Activated effector memory CD4-positive, alpha-beta T cell treated with anti-CD3 and anti-CD28 coated beads, Interleukin-2, amount 50 U/mL, for 16 hours (primary cell): ENCODE results near the gene PHLDB1.

ENCODE experiments used
- DNase-seq: peaks from one replicate; pipeline ENCODE4 v3.0.0-alpha.2; 2020

PHLDB1 gene

DNA sequence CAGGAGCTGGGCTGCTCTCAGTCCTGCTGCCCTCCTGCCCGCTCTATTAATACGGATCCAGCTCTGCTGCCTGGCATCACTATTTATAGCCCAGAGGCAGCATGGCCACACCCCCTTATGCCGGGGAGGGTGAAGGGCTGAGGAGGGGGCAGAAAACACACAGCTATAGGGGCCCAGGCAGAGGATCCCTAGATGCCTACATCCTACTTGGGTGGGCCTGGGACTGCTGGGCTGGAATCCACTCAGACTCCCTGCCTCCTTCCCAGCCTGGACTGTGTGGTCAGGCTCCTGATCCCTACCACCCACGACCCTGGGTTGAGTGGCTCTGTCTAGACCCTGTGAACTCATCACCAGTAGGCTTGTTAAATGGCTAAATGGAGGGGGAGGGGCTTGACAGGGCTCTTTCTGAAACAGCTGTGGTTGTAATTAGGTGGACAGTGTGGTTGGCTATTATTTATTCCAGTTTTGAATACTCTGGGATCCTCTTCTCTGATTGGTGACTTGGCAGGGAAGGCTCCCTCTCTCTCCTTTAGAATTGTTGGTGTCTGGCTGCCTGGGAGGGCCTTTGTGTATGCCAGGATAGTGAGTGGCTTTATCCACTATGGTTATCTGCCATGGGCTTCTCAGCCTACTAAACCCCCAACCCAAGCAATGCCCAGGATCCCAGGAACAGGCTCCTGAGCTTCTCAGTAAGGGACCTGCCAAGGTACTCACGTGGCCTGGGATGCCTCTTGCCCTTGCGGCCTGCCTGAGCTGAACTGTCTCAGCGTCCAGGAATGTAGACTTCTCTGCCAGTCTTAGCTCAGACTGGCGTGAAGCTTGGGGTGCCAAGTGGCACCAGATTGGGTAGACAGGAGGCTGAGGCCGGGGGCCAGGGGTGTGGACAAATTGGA lies 15.2 kb downstream of the PHLDB1 start:
- DNase-seq: no peak

DNA sequence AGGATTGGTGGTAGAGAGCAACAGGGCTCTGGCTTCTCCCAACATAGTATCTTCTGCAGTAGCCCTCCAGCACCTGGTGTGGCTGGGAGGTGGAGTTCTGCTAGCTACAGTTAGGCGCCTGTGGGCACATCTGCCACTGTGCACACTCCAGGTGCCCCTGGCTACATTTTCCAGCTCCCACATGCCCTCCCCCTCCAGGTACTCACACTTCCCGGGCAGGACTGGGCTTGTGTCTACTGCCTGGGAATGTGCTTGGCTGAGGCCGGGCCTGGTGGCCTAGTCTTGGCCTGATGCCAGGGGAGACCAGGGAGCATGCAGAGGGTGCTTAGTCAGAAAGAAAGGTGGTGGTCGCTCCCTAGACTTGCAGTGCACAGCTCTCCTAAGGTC lies 15.8 kb downstream of the PHLDB1 start:
- no peak for DNase-seq

DNA sequence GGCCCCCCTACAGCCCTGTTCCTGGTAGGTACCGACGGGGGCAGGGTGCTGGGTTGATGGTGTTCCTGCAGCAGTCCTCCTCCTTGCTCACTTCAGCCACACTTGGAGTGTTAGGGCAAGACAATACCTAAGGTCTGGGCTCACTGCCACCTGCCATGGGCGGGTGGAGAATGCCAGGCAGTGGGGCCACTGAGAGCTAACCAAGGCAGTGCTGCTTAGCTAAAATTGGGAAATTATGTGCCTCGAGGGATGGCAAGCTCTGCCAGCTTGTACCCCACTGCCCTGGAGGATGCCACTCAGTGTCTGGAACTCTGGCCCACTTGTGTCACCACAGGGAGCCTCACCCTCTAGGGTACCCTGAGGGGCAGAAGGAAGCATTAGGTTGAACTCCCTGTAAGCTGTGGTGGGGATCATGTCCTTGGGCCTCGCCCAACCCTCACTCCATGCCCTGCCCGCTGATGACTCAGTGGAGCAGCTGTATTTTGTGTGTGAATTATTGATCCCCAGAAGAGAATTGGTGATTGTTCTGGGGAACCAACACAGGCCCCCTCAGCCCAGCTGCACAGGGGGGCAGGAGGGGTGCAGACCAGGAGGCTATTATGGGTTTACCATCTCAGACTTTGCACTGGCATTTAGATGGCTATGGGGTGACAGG lies 17.7 kb downstream of the PHLDB1 start:
- no peak for DNase-seq

DNA sequence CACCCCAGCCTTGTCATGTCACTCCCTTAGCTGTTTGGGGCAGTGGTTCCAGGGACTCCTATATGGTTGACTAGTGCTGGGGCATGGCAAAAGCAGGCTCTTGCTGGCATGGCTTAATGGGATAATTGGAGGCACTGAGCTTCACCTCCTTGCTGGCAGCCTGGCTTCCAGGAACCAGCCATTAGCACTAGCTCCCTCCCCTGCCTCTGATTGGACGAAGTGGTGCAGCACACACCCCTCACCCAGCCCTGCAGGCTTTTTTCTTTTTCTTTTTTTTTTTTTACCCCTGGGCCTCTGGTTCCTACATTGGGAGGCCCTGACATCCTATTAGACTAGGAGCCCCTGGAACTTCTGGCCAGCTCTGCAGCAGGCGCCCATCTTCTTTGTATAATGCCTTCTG lies 18.6 kb downstream of the PHLDB1 start:
- DNase-seq: no peak

DNA sequence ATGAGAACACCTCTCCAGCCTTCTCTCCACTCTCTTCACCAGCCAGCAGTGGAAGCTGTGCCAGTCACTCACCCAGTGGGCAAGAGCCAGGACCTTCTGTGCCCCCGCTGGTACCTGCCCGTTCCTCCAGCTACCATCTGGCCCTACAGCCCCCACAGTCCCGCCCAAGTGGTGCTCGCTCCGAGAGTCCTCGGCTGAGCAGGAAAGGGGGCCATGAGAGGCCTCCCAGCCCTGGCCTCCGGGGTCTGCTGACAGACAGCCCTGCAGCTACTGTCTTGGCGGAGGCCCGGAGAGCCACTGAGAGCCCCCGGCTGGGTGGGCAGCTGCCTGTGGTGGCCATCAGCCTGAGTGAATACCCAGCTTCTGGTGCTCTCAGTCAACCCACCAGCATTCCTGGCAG lies 20.2 kb downstream of the PHLDB1 start:
- DNase-seq: no peak

DNA sequence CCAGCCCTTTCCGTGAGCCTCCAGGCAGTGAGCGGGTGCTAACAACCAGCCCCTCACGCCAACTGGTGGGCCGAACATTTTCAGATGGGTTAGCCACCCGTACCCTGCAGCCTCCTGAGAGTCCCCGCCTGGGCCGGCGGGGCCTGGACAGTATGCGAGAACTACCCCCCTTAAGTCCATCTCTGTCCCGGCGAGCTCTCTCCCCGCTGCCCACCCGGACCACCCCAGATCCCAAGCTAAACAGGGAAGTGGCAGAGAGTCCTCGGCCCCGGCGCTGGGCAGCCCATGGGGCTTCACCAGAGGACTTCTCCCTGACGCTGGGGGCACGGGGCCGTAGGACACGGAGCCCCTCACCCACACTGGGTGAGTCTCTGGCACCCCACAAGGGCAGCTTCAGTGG lies 20.6 kb downstream of the PHLDB1 start:
- no peak for DNase-seq

DNA sequence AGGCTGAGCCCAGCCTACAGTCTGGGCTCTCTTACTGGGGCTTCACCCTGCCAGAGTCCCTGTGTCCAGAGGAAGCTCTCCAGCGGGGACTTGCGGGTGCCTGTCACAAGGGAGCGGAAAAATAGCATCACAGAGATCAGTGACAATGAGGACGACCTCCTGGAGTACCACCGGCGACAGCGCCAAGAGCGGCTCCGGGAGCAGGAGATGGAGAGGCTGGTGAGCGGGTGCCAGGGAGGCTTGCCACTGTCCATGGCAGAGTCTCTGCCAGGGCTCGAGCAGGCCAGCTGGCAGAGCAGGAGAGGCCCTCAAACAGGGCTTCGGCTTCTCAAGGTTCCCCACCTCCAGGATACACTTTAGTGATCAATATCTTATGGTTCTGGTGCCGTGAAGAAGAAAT lies 21.0 kb downstream of the PHLDB1 start:
- DNase-seq: no peak

DNA sequence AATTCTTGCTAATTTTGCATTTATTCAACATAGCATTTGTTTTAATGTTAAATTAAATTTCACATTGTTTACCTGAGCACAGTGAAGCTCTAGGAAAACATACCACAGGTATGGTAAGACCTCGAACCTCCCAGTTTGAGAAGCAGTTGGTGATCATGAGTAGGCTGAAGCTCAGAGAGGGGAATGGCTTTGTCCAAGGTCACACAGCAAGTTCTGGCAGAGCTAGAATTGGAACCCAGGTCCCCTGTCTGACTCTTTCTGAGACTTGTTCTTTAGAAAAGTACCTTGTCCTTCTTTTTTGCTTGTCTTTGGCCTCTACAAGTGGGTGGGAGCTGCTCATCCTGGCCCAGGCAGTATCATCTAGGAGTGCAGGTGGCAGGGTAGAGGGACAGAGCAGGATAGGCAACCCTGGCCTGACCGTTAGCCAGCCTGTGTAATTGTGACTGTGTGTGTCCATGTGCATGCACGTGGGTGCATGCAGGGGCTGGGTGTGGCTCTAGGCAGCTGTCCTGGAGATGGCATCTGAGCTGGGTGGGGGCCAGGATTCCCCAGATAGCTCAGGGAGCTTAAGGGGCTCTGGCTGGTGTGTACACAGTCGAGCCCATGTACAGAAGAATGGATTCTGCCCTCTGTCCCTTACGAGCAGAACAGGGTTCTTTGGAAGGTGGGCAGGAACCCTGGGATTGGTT lies 21.6 kb downstream of the PHLDB1 start:
- no peak for DNase-seq

DNA sequence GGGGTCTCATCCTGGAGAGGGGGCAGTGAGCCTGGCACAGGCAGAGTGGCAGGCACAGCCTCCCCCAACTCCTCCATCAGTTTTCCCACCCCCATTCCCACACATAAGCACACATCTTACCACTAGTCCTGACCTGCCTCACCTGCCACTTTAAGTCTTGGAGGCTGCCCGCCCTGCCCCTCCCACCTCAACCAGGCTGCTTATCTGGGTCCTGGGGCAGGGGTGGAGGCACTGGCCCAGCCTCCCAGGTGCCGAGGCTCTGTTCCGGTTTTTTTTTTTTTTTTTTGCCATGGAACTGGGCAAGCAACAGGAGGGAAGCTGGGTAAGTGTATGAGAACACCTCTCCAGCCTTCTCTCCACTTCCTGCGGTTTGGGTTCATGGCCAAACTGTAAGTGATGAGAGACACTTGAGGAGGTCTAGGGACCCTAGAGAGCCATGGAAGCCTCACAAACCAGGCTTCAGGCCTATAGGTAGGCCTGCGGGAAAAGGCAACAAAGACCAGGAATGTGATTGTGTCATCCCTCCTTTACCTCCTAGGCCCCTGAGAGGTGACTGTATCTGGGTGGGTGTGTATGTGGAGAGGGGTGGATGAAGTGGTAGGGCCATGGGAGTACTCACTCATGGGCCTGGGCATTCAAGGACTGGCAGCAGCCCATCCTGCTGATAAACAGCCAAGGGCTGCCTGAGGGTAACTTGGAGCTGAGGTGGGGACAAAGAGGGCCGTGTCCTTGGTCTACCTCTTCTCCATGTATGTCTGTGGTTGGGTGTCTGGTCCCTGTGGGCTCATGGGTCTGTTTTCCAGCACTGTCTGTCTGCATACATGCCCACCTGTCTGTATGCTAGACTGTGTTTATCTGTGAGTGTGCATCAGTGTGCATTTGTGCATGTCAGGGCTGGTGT lies 22.6 kb downstream of the PHLDB1 start:
- no peak for DNase-seq

DNA sequence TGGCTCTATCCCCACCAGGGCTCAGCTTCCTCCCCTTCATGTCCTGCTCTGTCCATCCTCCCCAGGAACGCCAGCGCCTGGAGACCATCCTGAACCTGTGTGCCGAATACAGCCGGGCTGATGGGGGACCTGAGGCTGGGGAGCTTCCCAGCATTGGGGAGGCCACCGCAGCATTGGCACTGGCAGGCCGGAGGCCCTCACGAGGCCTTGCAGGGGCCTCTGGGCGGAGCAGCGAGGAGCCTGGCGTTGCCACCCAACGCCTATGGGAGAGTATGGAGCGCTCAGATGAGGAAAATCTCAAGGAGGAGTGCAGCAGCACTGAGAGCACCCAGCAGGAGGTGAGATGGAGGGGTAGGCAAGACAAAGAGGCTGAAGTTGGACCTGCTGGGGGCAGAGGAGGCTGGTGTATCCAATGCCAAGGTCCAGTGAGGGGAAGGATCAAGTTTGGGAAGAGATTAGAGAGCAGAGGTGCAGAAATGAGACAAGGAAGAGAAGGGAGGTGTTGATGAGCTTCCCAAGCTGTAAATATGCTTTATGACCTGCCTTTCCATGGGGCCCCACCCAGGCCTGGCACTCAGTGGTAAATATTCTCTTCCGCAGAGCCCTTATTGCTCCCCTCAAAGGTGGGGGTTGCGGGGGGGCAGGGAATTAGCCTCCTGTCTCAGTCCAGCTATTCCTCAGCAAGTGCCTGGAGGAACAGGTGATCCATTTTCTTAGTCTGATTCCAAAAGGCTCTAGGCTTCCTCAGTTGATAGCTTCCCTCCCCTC lies 23.9 kb downstream of the PHLDB1 start:
- DNase-seq: no peak

DNA sequence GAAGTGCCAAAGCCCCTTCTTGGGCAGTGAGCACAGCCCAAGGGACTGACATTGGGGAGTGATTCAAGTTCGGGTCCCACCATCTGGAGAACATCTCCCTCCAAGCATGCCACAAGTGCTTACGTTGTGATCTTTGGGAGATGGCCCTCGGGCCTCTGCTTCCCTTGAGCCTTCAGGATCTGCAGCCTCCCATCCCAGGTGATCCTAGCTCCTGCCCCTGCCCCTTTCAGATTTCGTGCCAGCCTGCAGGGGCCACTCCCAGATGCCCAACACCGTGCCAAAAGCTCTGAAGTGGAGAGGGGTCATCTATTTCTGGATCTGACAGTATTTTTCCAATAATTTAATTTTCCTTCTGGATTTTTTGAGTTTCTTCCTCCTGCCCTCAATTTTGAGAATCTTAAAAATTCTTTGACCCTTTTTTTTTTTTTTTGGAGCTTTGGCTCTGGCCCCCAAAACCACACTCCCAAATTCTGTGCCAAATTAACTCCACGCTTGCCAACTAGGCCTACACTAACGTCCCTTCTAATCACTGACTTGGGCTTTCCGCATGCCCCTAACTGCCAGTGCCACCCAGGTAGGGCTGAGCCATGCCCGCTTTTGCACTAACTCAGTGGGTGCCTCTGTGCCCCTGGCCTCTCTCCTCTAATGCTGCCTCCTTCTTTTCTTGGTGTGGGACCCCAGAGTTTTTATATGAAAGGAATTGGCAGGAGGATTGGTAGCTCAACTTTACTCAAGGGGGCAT lies 25.3 kb downstream of the PHLDB1 start:
- no peak for DNase-seq

DNA sequence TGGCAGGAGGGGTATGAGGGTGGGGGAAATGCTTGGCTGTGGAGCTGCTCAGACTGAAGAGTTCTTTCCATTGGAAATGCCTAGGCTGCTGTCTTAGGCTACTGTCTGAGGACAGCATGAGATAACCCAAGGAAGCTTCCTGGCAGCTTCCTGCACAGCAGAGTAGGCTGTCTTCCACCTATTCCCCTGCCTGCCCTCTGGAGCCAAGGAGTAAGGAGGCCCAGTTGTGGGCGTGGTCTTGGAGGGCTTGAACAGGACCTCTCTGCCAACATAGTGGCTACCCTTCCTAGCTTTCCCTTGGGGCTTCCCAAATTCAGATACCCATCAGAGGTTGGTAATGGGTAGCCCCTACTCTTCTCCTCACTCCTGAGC lies 25.9 kb downstream of the PHLDB1 start:
- DNase-seq: no peak

DNA sequence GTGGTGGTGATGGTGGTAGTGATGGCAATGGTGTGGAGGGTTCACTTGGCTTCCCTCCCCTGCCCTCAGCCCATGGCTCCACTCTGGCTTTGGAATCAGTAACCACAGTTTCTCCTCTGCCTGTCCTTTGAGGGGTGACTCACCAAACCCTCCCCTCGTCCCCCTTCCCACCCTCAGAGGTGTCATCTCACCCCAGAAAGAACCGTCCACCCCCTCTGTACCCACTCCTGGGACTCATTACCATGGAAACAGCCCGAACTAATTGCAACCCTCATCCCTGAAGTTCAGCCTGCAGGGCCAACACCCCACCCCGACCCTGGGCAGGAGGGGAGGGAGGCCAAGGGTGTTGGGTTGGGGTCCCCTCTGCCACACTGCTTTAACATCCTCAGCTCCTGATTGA lies 26.6 kb downstream of the PHLDB1 start:
- no peak for DNase-seq

DNA sequence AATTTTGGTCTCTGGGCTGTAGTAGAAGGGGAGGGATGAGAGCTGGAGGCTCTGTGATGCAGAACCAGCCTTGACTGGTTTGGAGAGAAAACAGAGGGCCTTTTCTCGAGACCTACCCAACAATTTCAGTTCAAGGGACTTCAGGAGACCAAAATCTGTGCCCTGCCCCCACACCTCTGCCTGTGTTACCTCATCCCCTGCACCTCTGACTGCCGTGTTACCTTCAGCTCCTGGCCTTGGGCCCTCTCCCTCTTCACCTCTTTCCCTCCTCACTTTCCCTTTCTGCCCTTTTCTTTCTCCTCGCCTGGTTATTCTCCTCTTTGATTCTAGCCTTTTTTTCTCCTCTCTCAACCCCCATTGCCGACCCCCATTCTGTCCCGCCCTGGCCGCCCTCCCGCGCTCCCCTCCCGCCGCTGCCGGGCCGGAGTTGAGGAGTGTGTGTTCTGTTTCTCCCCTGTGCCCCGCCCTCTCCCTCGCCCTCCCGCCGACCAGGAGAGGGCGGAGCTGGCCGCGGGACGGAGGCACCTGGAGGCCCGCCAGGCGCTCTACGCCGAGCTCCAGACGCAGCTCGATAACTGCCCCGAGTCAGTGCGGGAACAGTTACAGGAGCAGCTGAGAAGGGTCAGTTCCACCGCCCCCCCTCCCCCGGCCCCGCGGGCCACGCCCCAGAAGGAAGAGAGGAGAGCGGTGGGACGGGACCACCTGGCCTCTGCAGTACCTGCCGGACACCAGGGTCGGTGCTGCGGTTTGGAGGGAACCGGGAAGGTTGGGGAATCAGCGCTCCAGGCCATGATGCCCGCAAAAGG lies 27.2 kb downstream of the PHLDB1 start:
- DNase-seq: no peak

DNA sequence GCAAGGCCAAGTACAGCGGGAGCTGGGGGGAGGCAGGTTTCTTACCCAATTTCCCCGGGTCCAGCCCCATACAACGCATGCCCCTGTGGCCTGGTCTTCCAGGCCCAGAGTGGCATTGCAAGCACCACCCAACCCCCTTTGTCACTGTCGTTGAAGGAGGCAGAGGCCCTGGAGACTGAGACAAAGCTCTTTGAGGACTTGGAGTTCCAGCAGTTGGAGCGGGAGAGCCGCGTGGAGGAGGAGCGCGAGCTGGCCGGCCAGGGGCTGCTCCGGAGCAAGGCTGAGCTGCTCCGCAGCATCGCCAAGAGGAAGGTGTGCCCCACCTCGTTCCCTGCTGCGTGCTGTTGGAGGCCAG lies 27.8 kb downstream of the PHLDB1 start:
- no peak for DNase-seq

DNA sequence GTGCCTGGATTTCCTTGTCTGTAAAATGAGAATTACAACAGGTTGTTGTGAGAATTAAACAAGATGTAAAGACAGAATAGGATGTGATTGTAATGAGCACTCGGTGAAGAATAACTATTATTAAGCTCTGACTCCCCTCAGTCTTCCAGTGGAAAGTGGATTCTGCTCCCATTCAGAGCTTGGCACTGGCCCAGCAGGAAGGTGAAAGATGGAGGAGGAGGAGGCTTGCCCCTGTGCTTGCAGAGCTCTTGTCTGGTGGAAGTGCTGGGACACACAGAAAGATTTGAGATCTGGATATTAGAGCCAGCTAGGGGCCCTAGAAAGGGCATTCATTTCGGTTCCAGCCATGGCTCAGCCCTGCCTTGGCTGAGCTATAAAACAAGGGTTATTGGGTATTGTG lies 28.2 kb downstream of the PHLDB1 start:
- no peak for DNase-seq

DNA sequence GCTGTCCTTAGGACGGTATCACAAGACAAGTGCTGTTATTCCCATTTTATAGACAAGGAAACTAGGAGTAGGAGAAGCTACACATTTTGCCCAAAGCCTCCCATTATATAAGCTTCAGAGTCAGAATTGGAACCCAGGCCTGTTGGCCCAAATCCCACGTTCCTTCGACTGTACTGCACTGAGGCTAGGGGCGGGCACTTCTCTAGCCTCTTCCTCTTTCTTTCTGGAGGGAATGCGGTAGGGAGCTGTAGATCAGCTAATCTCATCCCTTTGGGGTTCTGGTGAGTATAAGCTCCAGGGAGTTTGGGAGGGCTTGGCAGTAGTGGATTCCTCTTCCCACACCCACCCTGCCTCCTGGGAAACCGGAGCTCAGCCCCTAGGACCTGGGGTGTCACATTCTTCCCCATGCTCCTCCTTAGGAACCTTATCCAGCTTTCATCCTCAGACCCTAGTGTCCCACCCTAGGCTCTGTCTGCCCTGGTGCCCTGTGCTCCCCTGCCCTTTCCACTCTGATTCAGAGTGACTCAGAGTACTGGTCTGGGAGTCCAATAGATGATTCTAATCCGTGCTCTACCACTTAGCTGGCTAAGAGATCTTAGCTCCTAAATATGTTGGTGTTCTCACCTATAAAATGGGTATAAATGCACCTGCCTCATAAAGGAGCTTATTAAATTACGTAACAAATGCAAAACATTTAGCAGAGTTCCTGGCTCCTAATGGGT lies 29.3 kb downstream of the PHLDB1 start:
- no peak for DNase-seq

DNA sequence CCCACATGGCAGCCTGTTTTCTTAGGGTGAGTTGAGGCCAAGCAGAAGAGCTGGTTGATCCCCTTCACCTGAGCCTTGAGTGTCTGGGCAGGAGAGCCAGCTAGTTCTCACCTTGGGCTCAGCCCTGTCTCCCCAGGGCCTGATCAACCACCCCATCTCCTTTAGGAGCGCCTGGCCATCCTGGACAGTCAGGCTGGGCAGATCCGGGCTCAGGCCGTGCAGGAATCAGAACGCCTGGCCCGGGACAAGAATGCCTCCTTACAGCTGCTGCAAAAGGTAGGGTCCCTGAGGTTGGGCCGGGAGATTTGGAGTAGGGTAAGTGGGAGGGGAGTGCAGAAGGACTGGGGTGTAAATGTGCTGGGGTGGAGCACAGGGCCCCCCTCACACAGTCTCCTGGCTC lies 31.3 kb downstream of the PHLDB1 start:
- DNase-seq: no peak

DNA sequence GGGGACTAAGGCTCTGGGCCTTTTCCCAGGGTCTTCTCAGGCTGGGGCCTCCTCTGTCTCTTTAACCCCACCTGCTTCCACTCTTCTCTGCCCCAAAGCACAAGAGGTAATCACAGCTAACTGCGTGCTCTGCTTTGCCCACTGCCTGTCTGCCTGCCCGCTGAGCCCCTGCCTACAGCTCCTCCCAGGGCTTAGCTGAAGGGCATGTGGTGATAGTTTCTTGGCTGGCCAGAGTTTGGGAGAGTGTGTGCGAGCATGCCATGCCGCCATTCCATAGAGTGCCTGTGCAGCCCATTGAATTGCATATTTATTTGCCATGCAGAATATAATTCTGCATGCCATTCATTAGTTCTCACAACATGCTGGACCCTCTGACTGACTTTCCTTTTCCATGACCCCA lies 32.5 kb downstream of the PHLDB1 start:
- DNase-seq: no peak
